GM12878 (cell line): Measurements from ENCODE around the gene DHX30.

Experiments
- CUX1 ChIP-seq: IDR thresholded peaks from 2 replicates; pipeline ENCODE4 v1.6.1; 2012; ENCODE audit warnings: improper control_type of control experiment, low read depth, low read length; ENCODE audit not compliant: insufficient replicate concordance
- MTA3 ChIP-seq: IDR thresholded peaks from 2 replicates; pipeline ENCODE4 v1.6.1; 2012; ENCODE audit warnings: low read length, inconsistent platforms, borderline replicate concordance
- SP1 ChIP-seq: IDR thresholded peaks from one replicate; pipeline ENCODE4 v1.6.1; 2011; ENCODE audit warnings: low read depth, low read length
- ZBTB33 ChIP-seq: fragments of 450-650 bp; IDR thresholded peaks from 2 replicates; pipeline ENCODE4 v1.6.1; 2017; ENCODE audit warnings: mild to moderate bottlenecking
- TF ChIP-seq, protein P1 (sequence below), 3 experiments: IDR thresholded peaks in 2 of 3; conservative IDR thresholded peaks in 1 of 3; 2 replicates each; pipeline ENCODE4 v1.5.1; 2011; ENCODE audit warnings: low read depth in 3 of 3, low read length in 3 of 3, mild to moderate bottlenecking in 3 of 3, control low read depth in 2 of 3, moderate library complexity in 2 of 3, inconsistent platforms in 1 of 3, mixed read lengths in 1 of 3; ENCODE audit not compliant: control insufficient read depth in 2 of 3, insufficient read depth in 1 of 3; ENCODE audit errors: extremely low read depth in 1 of 3

GRCh38 chr3:47799733-47800132 lies 3.2 kb upstream of the DHX30 start:
- TF ChIP-seq ZBTB33 (no peak), CUX1 (no peak), SP1 (no peak), MTA3 (no peak)
- TF ChIP-seq, protein P1, sequence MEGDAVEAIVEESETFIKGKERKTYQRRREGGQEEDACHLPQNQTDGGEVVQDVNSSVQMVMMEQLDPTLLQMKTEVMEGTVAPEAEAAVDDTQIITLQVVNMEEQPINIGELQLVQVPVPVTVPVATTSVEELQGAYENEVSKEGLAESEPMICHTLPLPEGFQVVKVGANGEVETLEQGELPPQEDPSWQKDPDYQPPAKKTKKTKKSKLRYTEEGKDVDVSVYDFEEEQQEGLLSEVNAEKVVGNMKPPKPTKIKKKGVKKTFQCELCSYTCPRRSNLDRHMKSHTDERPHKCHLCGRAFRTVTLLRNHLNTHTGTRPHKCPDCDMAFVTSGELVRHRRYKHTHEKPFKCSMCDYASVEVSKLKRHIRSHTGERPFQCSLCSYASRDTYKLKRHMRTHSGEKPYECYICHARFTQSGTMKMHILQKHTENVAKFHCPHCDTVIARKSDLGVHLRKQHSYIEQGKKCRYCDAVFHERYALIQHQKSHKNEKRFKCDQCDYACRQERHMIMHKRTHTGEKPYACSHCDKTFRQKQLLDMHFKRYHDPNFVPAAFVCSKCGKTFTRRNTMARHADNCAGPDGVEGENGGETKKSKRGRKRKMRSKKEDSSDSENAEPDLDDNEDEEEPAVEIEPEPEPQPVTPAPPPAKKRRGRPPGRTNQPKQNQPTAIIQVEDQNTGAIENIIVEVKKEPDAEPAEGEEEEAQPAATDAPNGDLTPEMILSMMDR (IDR thresholded peaks at IDR 0.05 in 2 of 3, conservative IDR thresholded peaks at IDR 0.05 in 1 of 3; ENCODE audit: control insufficient read depth in 2 of 3, extremely low read depth in 1 of 3, insufficient read depth in 1 of 3, low read depth in 3 of 3, low read length in 3 of 3): peak; percentile 14 to 55 (median 42); a peak in 4 of 6 replicates
